HepG2 (cell line): ENCODE data around the gene IDH3A. TPM values are rescaled to one million over a fixed set of nuclear protein-coding genes. Genes with fewer than 3 reads are reported as not detected.
A peak's percentile ranks its signal among the peaks of the same experiment; 100 is the strongest.

ENCODE experiments used
- ASH2L ChIP-seq: fragments of 300-600, 200-600 bp; sonication (generic); IDR thresholded peaks from 2 replicates; pipeline ENCODE4 v1.7.0; 2017; ENCODE audit warnings: low read depth, mild to moderate bottlenecking, moderate library complexity, mixed read lengths, low read length; ENCODE audit not compliant: insufficient read length
- CC2D1A ChIP-seq: sonication (generic); formaldehyde crosslinking; IDR thresholded peaks from 2 replicates; pipeline ENCODE4 v1.8.1; 2023; ENCODE audit warnings: mild to moderate bottlenecking, missing genetic modification reagents
- CENPT ChIP-seq: sonication (generic); formaldehyde crosslinking; IDR thresholded peaks from 2 replicates; pipeline ENCODE4 v1.8.0; 2022; ENCODE audit warnings: low read depth, mild to moderate bottlenecking, moderate library complexity, missing genetic modification reagents
- FOSL1 ChIP-seq: sonication (generic); formaldehyde crosslinking; IDR thresholded peaks from 2 replicates; pipeline ENCODE4 v1.9.0; 2021; ENCODE audit warnings: missing genetic modification reagents, borderline replicate concordance
- HNF4G ChIP-seq, 2 experiments: sonication (generic) in 1 of 2; formaldehyde crosslinking in 1 of 2; IDR thresholded peaks; 2 replicates each; pipeline versions ENCODE4 v1.4.0 to v1.6.1; 2011 to 2020; ENCODE audit warnings: borderline replicate concordance in 2 of 2, low read depth in 2 of 2, mild to moderate bottlenecking in 2 of 2, low read length in 1 of 2, missing genetic modification reagents in 1 of 2, moderate library complexity in 1 of 2
- MEIS2 ChIP-seq: sonication (generic); formaldehyde crosslinking; IDR thresholded peaks from 2 replicates; pipeline ENCODE4 v1.9.0; 2021; ENCODE audit warnings: mild to moderate bottlenecking, missing genetic modification reagents
- NFKBIZ ChIP-seq: IDR thresholded peaks from 2 replicates; pipeline ENCODE4 v1.6.1; 2018; ENCODE audit warnings: missing genetic modification reagents, missing compliant biosample characterization
- RCOR2 ChIP-seq: IDR thresholded peaks from 2 replicates; pipeline ENCODE4 v1.6.1; 2016; ENCODE audit warnings: missing biosample characterization, missing genetic modification reagents
- RFX5 ChIP-seq: IDR thresholded peaks from 2 replicates; pipeline ENCODE4 v1.6.1; 2011; ENCODE audit warnings: low read depth, low read length, improper control_type of control experiment
- SNAI1 ChIP-seq: sonication (generic); formaldehyde crosslinking; IDR thresholded peaks from 2 replicates; pipeline ENCODE4 v1.5.0; 2020; ENCODE audit warnings: mild to moderate bottlenecking, missing genetic modification reagents, borderline replicate concordance
- TAF15 ChIP-seq: fragments of 200-400 bp; formaldehyde crosslinking; IDR thresholded peaks from one replicate; pipeline ENCODE4 v1.6.1; 2018; ENCODE audit warnings: mild to moderate bottlenecking, low read depth, low read length; ENCODE audit not compliant: poor library complexity, severe bottlenecking
- YEATS4 ChIP-seq: sonication (generic); formaldehyde crosslinking; IDR thresholded peaks from 2 replicates; pipeline ENCODE4 v1.4.0; 2020; ENCODE audit warnings: missing genetic modification reagents, borderline replicate concordance
- ZEB1 ChIP-seq: IDR thresholded peaks from 2 replicates; pipeline ENCODE4 v1.6.1; 2012; ENCODE audit warnings: mild to moderate bottlenecking, low read depth, inconsistent platforms; ENCODE audit not compliant: insufficient replicate concordance
- ZNF570 ChIP-seq: sonication (generic); formaldehyde crosslinking; IDR thresholded peaks from 2 replicates; pipeline ENCODE4 v1.4.0; 2020; ENCODE audit warnings: mild to moderate bottlenecking, missing genetic modification reagents, borderline replicate concordance
- ZNF775 ChIP-seq: sonication (generic); formaldehyde crosslinking; IDR thresholded peaks from 2 replicates; pipeline ENCODE4 v1.4.0; 2020; ENCODE audit warnings: missing genetic modification reagents, mild to moderate bottlenecking, moderate library complexity, borderline replicate concordance
- ZNF780A ChIP-seq: sonication (generic); formaldehyde crosslinking; IDR thresholded peaks from 2 replicates; pipeline ENCODE4 v1.8.0; 2022; ENCODE audit warnings: mild to moderate bottlenecking, missing genetic modification reagents, moderate library complexity
- ZNF792 ChIP-seq: IDR thresholded peaks from 2 replicates; pipeline ENCODE4 v1.6.1; 2016
- ZSCAN12 ChIP-seq: sonication (generic); formaldehyde crosslinking; IDR thresholded peaks from 2 replicates; pipeline ENCODE4 v1.9.0; 2021; ENCODE audit warnings: mild to moderate bottlenecking, missing genetic modification reagents
- polyA plus RNA-seq, 8 experiments: library from polyadenylated mRNA; depleted of rRNA in 3 of 8; stranded (reverse) in 7 of 8; unstranded in 1 of 8; fragments of >200 nt; fragmentation: Illumina TruSeq in 4 of 8; extraction: Trizol in 4 of 8; gene quantifications; 2 replicates each; pipeline versions ENCODE4 v1.2.1 to v1.2.3, GENCODE V29; 2011 to 2016; ENCODE audit warnings: low read depth in 4 of 8, missing spikeins in 1 of 8, mixed read lengths in 1 of 8; ENCODE audit not compliant: insufficient read depth in 1 of 8
- total RNA-seq, 5 experiments: library from RNA; depleted of rRNA; stranded (reverse); fragments of >200 nt; fragmentation: Illumina TruSeq; extraction: Trizol; gene quantifications; 2 replicates each; pipeline ENCODE4 v1.2.3, GENCODE V29; 2016; ENCODE audit warnings: low read depth in 1 of 5
- TF ChIP-seq, protein P1 (sequence below): sonication (generic); formaldehyde crosslinking; IDR thresholded peaks from 2 replicates; pipeline ENCODE4 v1.5.0; 2020; ENCODE audit warnings: mild to moderate bottlenecking, missing genetic modification reagents
- TF ChIP-seq, protein P2 (sequence below): sonication (generic); IDR thresholded peaks from 2 replicates; pipeline ENCODE4 v1.6.1; 2016; ENCODE audit warnings: low read depth, borderline replicate concordance
- TF ChIP-seq, protein P3 (sequence below): IDR thresholded peaks from 2 replicates; pipeline ENCODE4 v1.6.1; 2012; ENCODE audit warnings: inconsistent platforms
- TF ChIP-seq, protein P4 (sequence below): sonication (generic); formaldehyde crosslinking; conservative IDR thresholded peaks from 2 replicates; pipeline ENCODE4 v1.8.0; 2022; ENCODE audit warnings: missing genetic modification reagents
- TF ChIP-seq, protein P5 (sequence below): sonication (generic); formaldehyde crosslinking; conservative IDR thresholded peaks from 2 replicates; pipeline ENCODE4 v1.8.0; 2022; ENCODE audit warnings: low read depth, missing genetic modification reagents

Gene IDH3A
- total and polyA plus RNA-seq, 2 of the 13 experiments (the other 11 are each of a cell fraction or from before 2014, with no cell fraction given) = 40.7 to 50.7 TPM

DNA sequence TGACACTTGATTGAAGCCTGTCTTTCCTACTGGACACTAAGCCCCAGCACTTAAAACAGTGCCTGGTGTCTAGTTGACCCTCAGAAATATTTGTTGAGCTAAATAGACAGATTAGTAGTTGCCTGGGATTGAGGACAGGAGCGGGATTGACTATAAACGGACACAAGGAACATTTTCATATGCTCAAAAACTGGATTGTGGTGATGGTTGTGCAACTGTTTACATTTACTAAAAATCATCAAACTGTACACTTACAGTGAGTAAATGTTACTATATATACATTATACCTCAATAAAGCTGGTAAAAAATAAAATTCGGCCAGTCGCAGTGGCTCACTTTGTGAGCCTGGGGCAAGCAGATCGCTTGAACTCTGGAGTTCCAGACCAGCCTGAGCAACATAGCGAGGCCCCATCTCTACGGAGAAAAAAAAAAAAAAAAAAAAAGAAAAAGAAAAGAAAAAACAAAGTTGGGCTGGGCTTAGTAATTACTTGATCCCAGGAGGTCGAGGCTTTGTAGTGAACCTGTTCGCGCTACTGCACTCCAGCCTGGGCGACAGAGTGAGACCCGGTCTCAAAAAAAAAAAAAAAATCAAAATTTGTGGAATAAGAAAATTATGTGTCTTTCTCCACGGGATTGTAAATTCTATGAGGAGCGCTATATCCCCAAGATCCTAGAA is 632 bp upstream of the IDH3A start (continued):
- TF ChIP-seq, protein P1, sequence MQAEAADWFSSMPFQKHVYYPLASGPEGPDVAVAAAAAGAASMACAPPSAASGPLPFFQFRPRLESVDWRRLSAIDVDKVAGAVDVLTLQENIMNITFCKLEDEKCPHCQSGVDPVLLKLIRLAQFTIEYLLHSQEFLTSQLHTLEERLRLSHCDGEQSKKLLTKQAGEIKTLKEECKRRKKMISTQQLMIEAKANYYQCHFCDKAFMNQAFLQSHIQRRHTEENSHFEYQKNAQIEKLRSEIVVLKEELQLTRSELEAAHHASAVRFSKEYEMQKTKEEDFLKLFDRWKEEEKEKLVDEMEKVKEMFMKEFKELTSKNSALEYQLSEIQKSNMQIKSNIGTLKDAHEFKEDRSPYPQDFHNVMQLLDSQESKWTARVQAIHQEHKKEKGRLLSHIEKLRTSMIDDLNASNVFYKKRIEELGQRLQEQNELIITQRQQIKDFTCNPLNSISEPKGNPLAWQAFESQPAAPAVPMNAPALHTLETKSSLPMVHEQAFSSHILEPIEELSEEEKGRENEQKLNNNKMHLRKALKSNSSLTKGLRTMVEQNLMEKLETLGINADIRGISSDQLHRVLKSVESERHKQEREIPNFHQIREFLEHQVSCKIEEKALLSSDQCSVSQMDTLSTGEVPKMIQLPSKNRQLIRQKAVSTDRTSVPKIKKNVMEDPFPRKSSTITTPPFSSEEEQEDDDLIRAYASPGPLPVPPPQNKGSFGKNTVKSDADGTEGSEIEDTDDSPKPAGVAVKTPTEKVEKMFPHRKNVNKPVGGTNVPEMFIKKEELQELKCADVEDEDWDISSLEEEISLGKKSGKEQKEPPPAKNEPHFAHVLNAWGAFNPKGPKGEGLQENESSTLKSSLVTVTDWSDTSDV (CRISPR knock-in tag) = no peak
- TF ChIP-seq ZNF780A (CRISPR knock-in tag) (no peak), ZSCAN12 (CRISPR knock-in tag) (no peak), CENPT (CRISPR knock-in tag) (no peak), YEATS4 (CRISPR knock-in tag) (no peak), HNF4G (IDR thresholded peaks at IDR 0.05; ENCODE audit: borderline replicate concordance, low read depth, low read length) (no peak), HNF4G (CRISPR knock-in tag; IDR thresholded peaks at IDR 0.05; ENCODE audit: borderline replicate concordance, low read depth) (no peak), TAF15 (no peak), RCOR2 (CRISPR knock-in tag) (no peak), ZNF792 (CRISPR knock-in tag) (no peak), ZNF775 (CRISPR knock-in tag) (no peak), ASH2L (peak; percentile 43), RFX5 (no peak), MEIS2 (CRISPR knock-in tag) (no peak), ZEB1 (no peak), NFKBIZ (CRISPR knock-in tag) (no peak), FOSL1 (CRISPR knock-in tag) (no peak), SNAI1 (CRISPR knock-in tag) (no peak), ZNF570 (CRISPR knock-in tag) (no peak), CC2D1A (CRISPR knock-in tag) (no peak)
- TF ChIP-seq, protein P2, sequence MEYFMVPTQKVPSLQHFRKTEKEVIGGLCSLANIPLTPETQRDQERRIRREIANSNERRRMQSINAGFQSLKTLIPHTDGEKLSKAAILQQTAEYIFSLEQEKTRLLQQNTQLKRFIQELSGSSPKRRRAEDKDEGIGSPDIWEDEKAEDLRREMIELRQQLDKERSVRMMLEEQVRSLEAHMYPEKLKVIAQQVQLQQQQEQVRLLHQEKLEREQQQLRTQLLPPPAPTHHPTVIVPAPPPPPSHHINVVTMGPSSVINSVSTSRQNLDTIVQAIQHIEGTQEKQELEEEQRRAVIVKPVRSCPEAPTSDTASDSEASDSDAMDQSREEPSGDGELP = no peak
- TF ChIP-seq, protein P3, sequence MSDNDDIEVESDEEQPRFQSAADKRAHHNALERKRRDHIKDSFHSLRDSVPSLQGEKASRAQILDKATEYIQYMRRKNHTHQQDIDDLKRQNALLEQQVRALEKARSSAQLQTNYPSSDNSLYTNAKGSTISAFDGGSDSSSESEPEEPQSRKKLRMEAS = no peak
- TF ChIP-seq, protein P4, sequence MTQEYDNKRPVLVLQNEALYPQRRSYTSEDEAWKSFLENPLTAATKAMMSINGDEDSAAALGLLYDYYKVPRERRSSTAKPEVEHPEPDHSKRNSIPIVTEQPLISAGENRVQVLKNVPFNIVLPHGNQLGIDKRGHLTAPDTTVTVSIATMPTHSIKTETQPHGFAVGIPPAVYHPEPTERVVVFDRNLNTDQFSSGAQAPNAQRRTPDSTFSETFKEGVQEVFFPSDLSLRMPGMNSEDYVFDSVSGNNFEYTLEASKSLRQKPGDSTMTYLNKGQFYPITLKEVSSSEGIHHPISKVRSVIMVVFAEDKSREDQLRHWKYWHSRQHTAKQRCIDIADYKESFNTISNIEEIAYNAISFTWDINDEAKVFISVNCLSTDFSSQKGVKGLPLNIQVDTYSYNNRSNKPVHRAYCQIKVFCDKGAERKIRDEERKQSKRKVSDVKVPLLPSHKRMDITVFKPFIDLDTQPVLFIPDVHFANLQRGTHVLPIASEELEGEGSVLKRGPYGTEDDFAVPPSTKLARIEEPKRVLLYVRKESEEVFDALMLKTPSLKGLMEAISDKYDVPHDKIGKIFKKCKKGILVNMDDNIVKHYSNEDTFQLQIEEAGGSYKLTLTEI = no peak
- TF ChIP-seq, protein P5, sequence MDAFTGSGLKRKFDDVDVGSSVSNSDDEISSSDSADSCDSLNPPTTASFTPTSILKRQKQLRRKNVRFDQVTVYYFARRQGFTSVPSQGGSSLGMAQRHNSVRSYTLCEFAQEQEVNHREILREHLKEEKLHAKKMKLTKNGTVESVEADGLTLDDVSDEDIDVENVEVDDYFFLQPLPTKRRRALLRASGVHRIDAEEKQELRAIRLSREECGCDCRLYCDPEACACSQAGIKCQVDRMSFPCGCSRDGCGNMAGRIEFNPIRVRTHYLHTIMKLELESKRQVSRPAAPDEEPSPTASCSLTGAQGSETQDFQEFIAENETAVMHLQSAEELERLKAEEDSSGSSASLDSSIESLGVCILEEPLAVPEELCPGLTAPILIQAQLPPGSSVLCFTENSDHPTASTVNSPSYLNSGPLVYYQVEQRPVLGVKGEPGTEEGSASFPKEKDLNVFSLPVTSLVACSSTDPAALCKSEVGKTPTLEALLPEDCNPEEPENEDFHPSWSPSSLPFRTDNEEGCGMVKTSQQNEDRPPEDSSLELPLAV (CRISPR knock-in tag) = no peak
